PC-3 (cell line): ENCODE results near the gene LGALS9C.
"Not testable (repeated sequence)": the region's sequence is repeated elsewhere in the genome, so short reads cannot be mapped to it uniquely, and the experiment has no call there.

Experiments used
- CTCF ChIP-seq: fragments of 300-600 bp; sonication (generic); conservative IDR thresholded peaks from 2 replicates; pipeline ENCODE4 v1.5.1; 2017; ENCODE audit warnings: antibody characterized with exemption, low read depth, mild to moderate bottlenecking, low read length
- EZH2 ChIP-seq: fragments of 300-600 bp; sonication (generic); IDR thresholded peaks from one replicate; pipeline ENCODE4 v1.6.1; 2017; ENCODE audit warnings: antibody characterized with exemption, mild to moderate bottlenecking, low read length; ENCODE audit not compliant: unreplicated experiment

- TF ChIP-seq CTCF, EZH2: not testable (repeated sequence)
Measured at GRCh38 chr17:18488622-18489021, 12.0 kb downstream of the LGALS9C start.
